Hematopoietic multipotent progenitor cell treated with erythropoietin and hydrocortisone succinate and interleukin-3 and kit ligand, for 4 days (in vitro differentiated cells): ENCODE measurements around the gene ACIN1.
"Not testable (repeated sequence)": the region's sequence is repeated elsewhere in the genome, so short reads cannot be mapped to it uniquely, and the experiment has no call there.

Experiments used
- DNase-seq: peaks from one replicate; pipeline ENCODE4 v3.0.0-alpha.2; 2015

ACIN1 gene

GRCh38 chr14:23121361-23121771 lies 26.4 kb upstream of the ACIN1 start:
- DNase-seq, result no peak

- peak; percentile 95 for DNase-seq
Measured at GRCh38 chr14:23120541-23121251, 25.8 kb upstream of the ACIN1 start.

GRCh38 chr14:23119363-23120327 lies 24.7 kb upstream of the ACIN1 start:
- peak; percentile 82 for DNase-seq

- DNase-seq, result peak; percentile 46
Measured at GRCh38 chr14:23118506-23119362, 23.8 kb upstream of the ACIN1 start, which contains the start of gene CEBPE. TSS of gene CEBPE (minus strand) at chr14:23119255. CDS start at chr14:23119091, 164 bp downstream.

GRCh38 chr14:23117371-23118020 lies 22.6 kb upstream of the ACIN1 start:
- DNase-seq, result no peak

- no peak for DNase-seq
Measured at GRCh38 chr14:23115918-23116317, 21.0 kb upstream of the ACIN1 start.

GRCh38 chr14:23115039-23115731 lies 20.2 kb upstream of the ACIN1 start:
- DNase-seq, result no peak

GRCh38 chr14:23114669-23115038 lies 19.7 kb upstream of the ACIN1 start:
- DNase-seq, result no peak

- no peak for DNase-seq
Measured at GRCh38 chr14:23114120-23114458, 19.2 kb upstream of the ACIN1 start.

- peak; percentile 81 for DNase-seq
Measured at GRCh38 chr14:23113431-23114119, 18.6 kb upstream of the ACIN1 start.

GRCh38 chr14:23112359-23113178 lies 17.6 kb upstream of the ACIN1 start:
- peak; percentile 98 for DNase-seq

- peak; percentile 62 for DNase-seq
Measured at GRCh38 chr14:23110579-23111365, 15.8 kb upstream of the ACIN1 start.

- DNase-seq, result no peak
Measured at GRCh38 chr14:23109769-23110168, 14.8 kb upstream of the ACIN1 start.

GRCh38 chr14:23108169-23108568 lies 13.2 kb upstream of the ACIN1 start:
- DNase-seq, result not testable (repeated sequence)

GRCh38 chr14:23107620-23108019 lies 12.7 kb upstream of the ACIN1 start:
- DNase-seq, result not testable (repeated sequence)

GRCh38 chr14:23106747-23107045 lies 11.8 kb upstream of the ACIN1 start:
- DNase-seq, result no peak

GRCh38 chr14:23105348-23105824 lies 10.4 kb upstream of the ACIN1 start:
- no peak for DNase-seq

GRCh38 chr14:23104591-23105347 lies 9.8 kb upstream of the ACIN1 start, which contains the start of gene CIROP:
TSS of gene CIROP (minus strand) at chr14:23104989. CDS start at chr14:23104920, 69 bp downstream.
- no peak for DNase-seq
